Posterior vena cava (tissue), 2 donors: ENCODE data around the gene PNCK. TPM values are rescaled to one million over a fixed set of nuclear protein-coding genes. Genes with fewer than 3 reads are reported as not detected.
A peak's percentile ranks its signal among the peaks of the same experiment; 100 is the strongest.
"Not testable (repeated sequence)": the region's sequence is repeated elsewhere in the genome, so short reads cannot be mapped to it uniquely, and the experiment has no call there.

Experiments used
- DNase-seq: peaks from one replicate; pipeline ENCODE4 v3.0.0-alpha.2; 2020; ENCODE audit warnings: low spot score
- intact Hi-C, 2 donors: fragments of 100-400 bp; cut with DNase I; formaldehyde crosslinking; loops; one replicate each; pipeline versions ENCODE4 v1.14.1 to v1.14.2; 2022 to 2023
- total RNA-seq, 2 donors: library from RNA; stranded (reverse); fragmentation: NEBNext Ultra II Directional; extraction: Animal tissue kit (Norgen Biotek cat#: 25700); gene quantifications; one replicate each; pipeline ENCODE4 v1.2.1, GENCODE V29; 2021
- donor health status: DM: yes; HTN: yes; CAD: no.
- donor health status: DM: yes; HTN: yes; CAD: no.

PNCK gene
- total RNA-seq, 2 donors from 2014 or later = 41.1 to 58.9 TPM

GRCh38 chrX:153688911-153689590 is 15.4 kb upstream of the PNCK start:
- intact Hi-C loops = no loop called here
- no peak for DNase-seq

GRCh38 chrX:153688506-153688905 is 14.9 kb upstream of the PNCK start:
- no peak for DNase-seq
- intact Hi-C loops = no loop called here

- intact Hi-C loops = no loop called here
- no peak for DNase-seq
These were observed 14.5 kb upstream of the PNCK start for GRCh38 chrX:153688071-153688470.

GRCh38 chrX:153687121-153688039 is 13.8 kb upstream of the PNCK start, which contains the start of gene SLC6A8:
TSS of gene SLC6A8 (plus strand) at chrX:153687926. CDS start at chrX:153688575, 649 bp downstream.
- intact Hi-C loops = no loop called here
- no peak for DNase-seq

GRCh38 chrX:153686711-153687110 is 13.1 kb upstream of the PNCK start:
- DNase-seq = no peak
- intact Hi-C loops = no loop called here

- peak; percentile 79 for DNase-seq
- intact Hi-C loops = no loop called here
These were observed 12.4 kb upstream of the PNCK start for GRCh38 chrX:153685751-153686696.

- intact Hi-C loops = no loop called here
These were observed 11.5 kb upstream of the PNCK start for GRCh38 chrX:153685156-153685536.

GRCh38 chrX:153684467-153685155 is 11.0 kb upstream of the PNCK start:
- peak; percentile 75 for DNase-seq

More at GRCh38 chrX:153685156-153685536, 11.5 kb upstream of the PNCK start:
- peak; percentile 60 for DNase-seq

GRCh38 chrX:153683486-153683885 is 9.9 kb upstream of the PNCK start:
- DNase-seq, intact Hi-C loops: not testable (repeated sequence)

More at GRCh38 chrX:153684467-153685155, 11.0 kb upstream of the PNCK start:
- intact Hi-C loops = no loop called here

- DNase-seq = peak; percentile 62
- intact Hi-C loops = no loop called here
These were observed 7.6 kb upstream of the PNCK start for GRCh38 chrX:153681175-153681574.

- DNase-seq = no peak
- intact Hi-C loops = no loop called here
These were observed 722 bp upstream of the PNCK start for GRCh38 chrX:153674219-153674851.

- peak; percentile 75 for DNase-seq
- intact Hi-C loops = no loop called here
These were observed 834 bp downstream of the PNCK start for GRCh38 chrX:153672531-153673427.

GRCh38 chrX:153671589-153672530 is 1.8 kb downstream of the PNCK start:
- DNase-seq = peak; percentile 73
- intact Hi-C loops = no loop called here

- intact Hi-C loops = no loop called here
- peak; percentile 75 for DNase-seq
These were observed 2.6 kb downstream of the PNCK start for GRCh38 chrX:153670748-153671588.
